Small intestine (tissue), 7 donors: Measurements from ENCODE around the gene NAP1L1. TPM values are rescaled to one million over a fixed set of nuclear protein-coding genes. Genes with fewer than 3 reads are reported as not detected.

Experiments
- DNase-seq, 2 donors: peaks; one replicate each; pipeline versions ENCODE4 v3.0.0 to v3.0.0-alpha.2; 2013
- FAIRE-seq: peaks from 2 replicates; lab custom pipeline; 2012; peaks lifted over from hg19 to GRCh38; lab: Jason Lieb, UNC
- H3K27ac ChIP-seq, 3 donors: one replicate each; pipeline ENCODE4 v1.5.1; 2013; ENCODE audit warnings: low read length in 2 of 3, mild to moderate bottlenecking in 2 of 3, control low read depth in 1 of 3, inconsistent platforms in 1 of 3, low read depth in 1 of 3, moderate library complexity in 1 of 3
- H3K27me3 ChIP-seq, 3 donors: one replicate each; pipeline ENCODE4 v1.6.1; 2013; ENCODE audit warnings: low read length in 3 of 3, inconsistent platforms in 1 of 3; ENCODE audit not compliant: control insufficient read depth in 3 of 3, insufficient read depth in 3 of 3
- H3K36me3 ChIP-seq, 3 donors: one replicate each; pipeline ENCODE4 v1.6.1; 2013; ENCODE audit warnings: low read length in 3 of 3, inconsistent platforms in 1 of 3, low read depth in 1 of 3, mild to moderate bottlenecking in 1 of 3, moderate library complexity in 1 of 3; ENCODE audit not compliant: control insufficient read depth in 3 of 3, insufficient read depth in 2 of 3
- H3K4me1 ChIP-seq, 3 donors: one replicate each; pipeline ENCODE4 v1.6.1; 2013; ENCODE audit warnings: low read length in 2 of 3, inconsistent platforms in 1 of 3, low read depth in 1 of 3, mild to moderate bottlenecking in 1 of 3, moderate library complexity in 1 of 3; ENCODE audit not compliant: control insufficient read depth in 3 of 3, insufficient read depth in 2 of 3
- H3K4me3 ChIP-seq, 3 donors: one replicate each; pipeline ENCODE4 v1.5.1; 2013; ENCODE audit warnings: low read length in 3 of 3, control low read depth in 1 of 3, inconsistent platforms in 1 of 3, low read depth in 1 of 3, mild to moderate bottlenecking in 1 of 3, moderate library complexity in 1 of 3
- H3K9me3 ChIP-seq, 2 donors: one replicate each; pipeline ENCODE4 v1.6.1; 2013; ENCODE audit warnings: low read depth in 1 of 2, low read length in 1 of 2; ENCODE audit not compliant: control insufficient read depth in 2 of 2, insufficient read depth in 1 of 2
- WGBS, 3 donors: extraction: QIAGEN DNeasy Blood & Tissue Kit; methylation state at CpG; one replicate each; pipeline ENCODE4 v1.1.7; 2013; 5-methylcytosine and 5-hydroxymethylcytosine counted together
- polyA plus RNA-seq, 4 donors: library from polyadenylated mRNA; stranded (reverse) in 3 of 4; unstranded in 1 of 4; fragments of 200-250 nt in 3 of 4; fragments of 120-200 nt in 1 of 4; gene quantifications; one replicate each; pipeline versions ENCODE4 v1.2.1 to v1.2.3, GENCODE V29; 2013
- donor health status: healthy with polysubstance abuse.
- donor health status: control.
- donor health status: control.
- donor health status: Bipolar disorder and iron deficiency.
- donor health status: healthy.

The NAP1L1 gene
- polyA plus RNA-seq, 4 donors: 13.0 to 292 (median 123) TPM

DNA sequence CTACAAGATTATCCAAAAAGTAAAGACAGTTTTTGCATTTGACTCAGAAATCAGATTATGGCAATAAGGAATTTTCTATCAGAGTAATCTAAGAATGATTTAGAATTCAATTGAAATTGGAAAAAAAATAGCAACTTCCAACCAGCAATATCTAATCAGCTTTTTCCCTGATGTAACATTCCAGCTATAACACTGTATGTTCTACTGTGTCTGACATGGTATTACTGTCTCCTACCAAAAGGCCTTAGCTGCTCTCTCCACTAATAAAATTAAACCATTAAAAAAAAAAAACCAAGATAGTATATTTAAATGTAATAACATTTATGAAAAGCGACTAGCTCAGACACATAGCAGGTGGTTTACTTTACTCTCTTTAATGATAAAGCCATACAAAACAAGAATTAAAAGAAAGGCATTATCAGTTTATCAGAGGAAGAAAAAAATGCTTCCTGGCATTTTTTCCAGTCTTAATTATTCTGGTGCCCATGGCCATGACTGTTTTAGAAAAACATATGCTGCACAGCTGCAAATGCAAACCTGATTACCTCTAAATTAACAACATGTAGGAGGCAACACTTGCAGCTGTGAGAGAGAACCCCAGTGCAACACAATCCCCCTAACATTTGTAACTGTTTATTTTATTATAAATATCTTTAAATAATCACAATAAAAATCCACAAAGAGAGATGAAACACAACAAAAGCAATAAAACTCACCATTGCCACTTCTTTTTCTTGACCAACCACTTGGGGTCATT lies 81.7 kb downstream of the NAP1L1 start:
- Histone ChIP-seq H3K27ac (no peak overlapping the region), H3K9me3 (peaks cover 0 to 5% of the 10 kb centered on the region in 2 donors), H3K4me3 (no peak overlapping the region), H3K4me1 (peaks cover 0 to 3% (median 0%) of the 10 kb centered on the region in 3 donors), H3K27me3 (no peaks in the 10 kb centered on the region), H3K36me3 (no peaks in the 10 kb centered on the region)
- FAIRE-seq: no peak
- WGBS, 3 donors: 27 to 55% (median 48%) methylated on average over 1 of the region's 1 CpG
- no peak for DNase-seq

DNA sequence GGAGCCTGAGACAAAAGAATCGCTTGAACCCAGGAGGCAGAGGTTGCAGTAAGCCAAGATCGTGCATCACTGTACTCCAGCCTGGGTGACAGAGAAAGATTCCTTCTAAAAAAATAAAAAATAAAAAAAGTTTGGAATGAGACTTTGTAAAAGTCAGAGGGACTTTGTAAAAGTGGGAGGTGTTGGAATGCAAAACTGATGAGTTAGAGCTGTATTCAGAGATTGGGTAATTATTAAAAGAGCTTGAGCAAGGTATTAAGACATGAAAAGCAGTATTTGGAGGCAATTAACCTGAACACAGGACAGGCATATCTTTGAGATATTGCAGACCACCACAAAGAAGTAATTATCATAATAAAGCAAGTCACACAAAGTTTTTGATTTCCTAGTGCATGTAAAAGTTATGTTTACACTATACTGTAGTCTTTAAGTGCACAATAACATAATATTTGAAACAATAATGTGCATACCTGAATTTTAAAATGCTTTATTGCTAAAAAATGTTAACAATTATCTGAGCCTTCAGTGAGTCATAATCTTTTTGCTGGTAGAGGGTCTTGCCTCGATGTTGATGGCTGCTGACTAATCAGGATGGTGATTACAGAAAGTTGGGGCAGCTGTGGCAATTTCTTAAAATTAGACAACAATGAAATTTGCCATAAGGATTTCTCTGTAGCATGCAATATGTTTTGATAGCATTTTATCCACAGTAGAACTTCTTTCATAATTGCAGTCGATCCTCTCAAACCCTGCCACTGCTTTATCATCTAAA lies 86.0 kb downstream of the NAP1L1 start:
- DNase-seq (no peak), FAIRE-seq (no peak)
- Histone ChIP-seq H3K4me1 (no peaks in the 10 kb centered on the region), H3K9me3 (no peaks in the 10 kb centered on the region), H3K27ac (no peak overlapping the region), H3K36me3 (no peaks in the 10 kb centered on the region), H3K4me3 (no peak overlapping the region), H3K27me3 (no peaks in the 10 kb centered on the region)
- WGBS, 3 donors: 82 to 84% (median 83%) methylated on average over 4 of the region's 4 CpGs

DNA sequence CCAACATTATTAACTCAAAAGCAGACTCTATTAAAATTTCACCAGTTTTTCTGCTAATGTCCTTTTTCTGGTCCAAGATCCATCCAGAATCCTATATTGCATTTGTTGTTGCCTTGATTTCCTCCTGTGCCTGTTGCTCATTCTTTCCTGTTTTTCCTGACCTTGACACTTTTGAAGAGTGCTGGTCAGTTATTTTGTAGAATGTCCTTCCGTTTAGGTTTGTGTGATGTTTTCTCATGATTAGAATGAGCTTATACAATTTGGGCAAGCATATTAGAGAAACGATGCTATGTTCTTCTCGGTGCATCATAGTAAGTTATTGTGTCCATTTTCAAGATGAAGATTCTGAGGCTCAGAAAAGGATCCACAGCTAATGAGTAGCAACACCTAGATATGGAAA lies 86.8 kb downstream of the NAP1L1 start:
- no peak overlapping the region for H3K4me3 ChIP-seq
- 79 to 94% (median 92%) methylated on average over 3 of the region's 3 CpGs for WGBS, 3 donors
- H3K4me1 ChIP-seq: no peaks in the 10 kb centered on the region
- H3K27me3 ChIP-seq: no peaks in the 10 kb centered on the region
- no peaks in the 10 kb centered on the region for H3K36me3 ChIP-seq
- no peak overlapping the region for H3K27ac ChIP-seq
- H3K9me3 ChIP-seq: no peaks in the 10 kb centered on the region
- DNase-seq: no peak
- no peak for FAIRE-seq

DNA sequence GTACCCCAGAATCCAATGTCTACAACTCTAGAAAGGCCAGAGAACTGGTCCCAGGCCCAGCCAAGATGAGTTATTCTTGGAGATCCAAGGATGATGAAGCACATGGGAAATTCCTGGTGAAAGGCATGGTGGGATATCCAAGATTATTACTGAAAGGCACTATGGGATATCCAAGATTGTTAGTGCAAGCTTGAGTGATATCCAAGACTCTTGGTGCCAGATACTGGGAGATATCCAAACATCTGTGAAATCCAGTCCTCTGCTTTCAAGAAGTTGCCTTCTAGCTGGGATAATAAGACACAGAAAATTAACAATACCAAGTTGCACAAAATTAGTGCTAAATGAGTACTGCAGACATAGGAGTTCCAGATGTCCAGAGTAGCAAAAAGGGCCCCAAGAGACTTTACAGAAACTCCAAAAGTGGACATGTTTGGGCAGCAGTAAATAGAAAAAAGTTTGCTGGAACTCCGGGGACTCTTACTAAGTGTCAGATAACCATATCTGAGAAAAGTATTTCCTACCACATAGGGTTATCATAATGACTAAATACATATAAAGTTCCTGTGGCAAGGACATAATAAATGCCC lies 87.5 kb downstream of the NAP1L1 start:
- Histone ChIP-seq H3K27ac (no peak overlapping the region), H3K36me3 (no peaks in the 10 kb centered on the region), H3K27me3 (no peaks in the 10 kb centered on the region), H3K4me3 (no peak overlapping the region), H3K4me1 (no peaks in the 10 kb centered on the region), H3K9me3 (no peaks in the 10 kb centered on the region)
- no peak for FAIRE-seq
- 29 to 38% (median 30%) methylated on average over 1 of the region's 1 CpG for WGBS, 3 donors
- DNase-seq: no peak

- DNase-seq (no peak), FAIRE-seq (no peak)
- Histone ChIP-seq H3K4me1 (no peaks in the 10 kb centered on the region), H3K27ac (no peak overlapping the region), H3K36me3 (no peaks in the 10 kb centered on the region), H3K27me3 (no peaks in the 10 kb centered on the region), H3K9me3 (no peaks in the 10 kb centered on the region), H3K4me3 (no peak overlapping the region)
Observed at GRCh38 chr12:75995691-75996090, 88.8 kb downstream of the NAP1L1 start.

GRCh38 chr12:75994069-75994740 lies 90.3 kb downstream of the NAP1L1 start:
- Histone ChIP-seq H3K36me3 (no peaks in the 10 kb centered on the region), H3K27me3 (no peaks in the 10 kb centered on the region), H3K9me3 (no peaks in the 10 kb centered on the region), H3K27ac (no peak overlapping the region), H3K4me3 (no peak overlapping the region), H3K4me1 (no peaks in the 10 kb centered on the region)
- DNase-seq: no peak
- FAIRE-seq: no peak
- 76 to 85% (median 81%) methylated on average over 4 of the region's 4 CpGs for WGBS, 3 donors

DNA sequence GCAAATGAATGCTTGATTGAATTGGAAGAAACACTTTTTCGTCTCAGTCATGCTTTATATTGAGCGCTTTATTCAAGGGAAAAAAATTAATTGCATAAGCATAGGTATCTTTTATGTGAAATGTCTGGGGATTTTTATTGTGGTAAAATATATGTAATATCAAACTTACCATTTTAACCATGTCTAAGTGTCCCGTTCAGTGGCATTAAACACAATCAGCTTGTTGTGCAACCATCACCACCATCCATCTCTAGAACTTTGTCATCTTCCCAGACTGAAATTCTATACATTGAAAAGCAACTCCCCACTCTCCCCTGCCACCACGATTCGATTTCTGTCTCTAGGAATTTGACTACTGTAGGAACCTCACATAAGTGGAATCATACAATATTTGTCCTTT lies 92.7 kb downstream of the NAP1L1 start:
- no peaks in the 10 kb centered on the region for H3K9me3 ChIP-seq
- H3K36me3 ChIP-seq: no peaks in the 10 kb centered on the region
- DNase-seq (no peak), FAIRE-seq (no peak)
- H3K27ac ChIP-seq: no peak overlapping the region
- H3K4me3 ChIP-seq: no peak overlapping the region
- no peaks in the 10 kb centered on the region for H3K4me1 ChIP-seq
- H3K27me3 ChIP-seq: no peaks in the 10 kb centered on the region
- 61 to 89% (median 69%) methylated on average over 5 of the region's 5 CpGs for WGBS, 3 donors

- no peaks in the 10 kb centered on the region for H3K9me3 ChIP-seq
- H3K4me3 ChIP-seq: no peak overlapping the region
- no peak overlapping the region for H3K27ac ChIP-seq
- DNase-seq (peak in 1 of 2 donors; percentile 27), FAIRE-seq (no peak)
- 64 to 74% (median 65%) methylated on average over 4 of the region's 4 CpGs for WGBS, 3 donors
- peaks cover 0 to 9% (median 2%) of the 10 kb centered on the region in 3 donors for H3K4me1 ChIP-seq
- H3K36me3 ChIP-seq: no peaks in the 10 kb centered on the region
- H3K27me3 ChIP-seq: no peaks in the 10 kb centered on the region
Observed at GRCh38 chr12:75990189-75990912, 94.1 kb downstream of the NAP1L1 start.
